HEK293 (cell line): Measurements from ENCODE around the gene ABCC2.

Source experiments
- BCL11A ChIP-seq: fragments of 450-650 bp; formaldehyde crosslinking; IDR thresholded peaks from 2 replicates; pipeline ENCODE4 v1.5.1; 2016; ENCODE audit warnings: low read depth, missing biosample characterization, missing genetic modification characterization
- GFI1B ChIP-seq: fragments of 450-650 bp; formaldehyde crosslinking; IDR thresholded peaks from 2 replicates; pipeline ENCODE4 v1.5.1; 2016; ENCODE audit warnings: missing biosample characterization, missing genetic modification characterization
- GLI4 ChIP-seq: fragments of 450-650 bp; formaldehyde crosslinking; IDR thresholded peaks from 2 replicates; pipeline ENCODE4 v1.5.1; 2016; ENCODE audit warnings: missing biosample characterization, missing genetic modification characterization
- HIC1 ChIP-seq: fragments of 450-650 bp; formaldehyde crosslinking; IDR thresholded peaks from 2 replicates; pipeline ENCODE4 v1.5.1; 2016; ENCODE audit warnings: missing biosample characterization, missing genetic modification characterization
- KLF9 ChIP-seq: fragments of 450-650 bp; formaldehyde crosslinking; IDR thresholded peaks from 2 replicates; pipeline ENCODE4 v1.5.1; 2016; ENCODE audit warnings: missing biosample characterization, missing genetic modification characterization, low read depth
- SP2 ChIP-seq: fragments of 450-650 bp; formaldehyde crosslinking; IDR thresholded peaks from 2 replicates; pipeline ENCODE4 v1.5.1; 2016; ENCODE audit warnings: missing biosample characterization, missing genetic modification characterization
- TCF7L2 ChIP-seq: IDR thresholded peaks from 2 replicates; pipeline ENCODE4 v1.6.1; 2011; ENCODE audit warnings: low read depth, mild to moderate bottlenecking, inconsistent platforms, low read length, moderate library complexity, borderline replicate concordance
- TRIM28 ChIP-seq: IDR thresholded peaks from 2 replicates; pipeline ENCODE4 v1.6.1; 2011; ENCODE audit warnings: low read length, control low read depth, borderline replicate concordance
- ZBTB49 ChIP-seq: fragments of 450-650 bp; formaldehyde crosslinking; IDR thresholded peaks from 2 replicates; pipeline ENCODE4 v1.5.1; 2016; ENCODE audit warnings: missing biosample characterization, missing genetic modification characterization, low read depth
- ZEB2 ChIP-seq: fragments of 450-650 bp; formaldehyde crosslinking; IDR thresholded peaks from 2 replicates; pipeline ENCODE4 v1.5.1; 2016; ENCODE audit warnings: missing biosample characterization, missing genetic modification characterization
- ZFHX2 ChIP-seq: fragments of 450-650 bp; formaldehyde crosslinking; conservative IDR thresholded peaks from 2 replicates; pipeline ENCODE4 v1.5.1; 2016; ENCODE audit warnings: missing biosample characterization, missing genetic modification characterization
- ZIC2 ChIP-seq: fragments of 450-650 bp; formaldehyde crosslinking; IDR thresholded peaks from 2 replicates; pipeline ENCODE4 v1.5.1; 2016; ENCODE audit warnings: missing biosample characterization, missing genetic modification characterization
- ZNF114 ChIP-seq: fragments of 450-650 bp; formaldehyde crosslinking; IDR thresholded peaks from 2 replicates; pipeline ENCODE4 v1.5.0; 2017; ENCODE audit warnings: missing biosample characterization, missing genetic modification characterization
- ZNF138 ChIP-seq: fragments of 450-650 bp; formaldehyde crosslinking; IDR thresholded peaks from 2 replicates; pipeline ENCODE4 v1.5.1; 2016; ENCODE audit warnings: missing biosample characterization, missing genetic modification characterization, borderline replicate concordance
- ZNF239 ChIP-seq: fragments of 450-650 bp; formaldehyde crosslinking; IDR thresholded peaks from 2 replicates; pipeline ENCODE4 v1.5.1; 2016; ENCODE audit warnings: missing biosample characterization, missing genetic modification characterization
- ZNF24 ChIP-seq: fragments of 450-650 bp; formaldehyde crosslinking; IDR thresholded peaks from 2 replicates; pipeline ENCODE4 v1.5.1; 2016; ENCODE audit warnings: missing biosample characterization, missing genetic modification characterization
- ZNF280D ChIP-seq: fragments of 450-650 bp; formaldehyde crosslinking; IDR thresholded peaks from 2 replicates; pipeline ENCODE4 v1.5.1; 2016; ENCODE audit warnings: missing biosample characterization, missing genetic modification characterization
- ZNF449 ChIP-seq: fragments of 450-650 bp; formaldehyde crosslinking; IDR thresholded peaks from 2 replicates; pipeline ENCODE4 v1.5.1; 2017; ENCODE audit warnings: missing biosample characterization, mild to moderate bottlenecking, missing genetic modification characterization, moderate library complexity
- ZNF561 ChIP-seq: fragments of 450-650 bp; IDR thresholded peaks from 2 replicates; pipeline ENCODE4 v1.5.1; 2018; ENCODE audit warnings: missing biosample characterization, missing genetic modification characterization, borderline replicate concordance
- ZNF610 ChIP-seq: fragments of 450-650 bp; formaldehyde crosslinking; IDR thresholded peaks from 2 replicates; pipeline ENCODE4 v1.5.1; 2016; ENCODE audit warnings: missing biosample characterization, missing genetic modification characterization, borderline replicate concordance
- ZNF621 ChIP-seq: fragments of 450-650 bp; formaldehyde crosslinking; IDR thresholded peaks from 2 replicates; pipeline ENCODE4 v1.5.1; 2017; ENCODE audit warnings: missing biosample characterization, missing genetic modification characterization
- ZNF623 ChIP-seq: fragments of 450-650 bp; formaldehyde crosslinking; IDR thresholded peaks from 2 replicates; pipeline ENCODE4 v1.5.1; 2016; ENCODE audit warnings: missing biosample characterization, missing genetic modification characterization
- ZNF629 ChIP-seq: fragments of 450-650 bp; formaldehyde crosslinking; IDR thresholded peaks from 2 replicates; pipeline ENCODE4 v1.5.1; 2017; ENCODE audit warnings: missing biosample characterization, missing genetic modification characterization
- ZNF658 ChIP-seq: fragments of 450-650 bp; formaldehyde crosslinking; IDR thresholded peaks from 2 replicates; pipeline ENCODE4; 2016; ENCODE audit warnings: missing biosample characterization, missing genetic modification characterization
- ZNF677 ChIP-seq: fragments of 450-650 bp; IDR thresholded peaks from 2 replicates; pipeline ENCODE4 v1.5.0; 2018; ENCODE audit warnings: missing biosample characterization, mild to moderate bottlenecking, missing genetic modification characterization, moderate library complexity
- ZNF777 ChIP-seq: fragments of 450-650 bp; formaldehyde crosslinking; IDR thresholded peaks from 2 replicates; pipeline ENCODE4 v1.5.1; 2017; ENCODE audit warnings: missing biosample characterization, missing genetic modification characterization, borderline replicate concordance
- ZNF791 ChIP-seq: fragments of 450-650 bp; formaldehyde crosslinking; IDR thresholded peaks from 2 replicates; pipeline ENCODE4 v1.5.1; 2016; ENCODE audit warnings: missing biosample characterization, missing genetic modification characterization
- ZNF843 ChIP-seq: fragments of 450-650 bp; formaldehyde crosslinking; IDR thresholded peaks from 2 replicates; pipeline ENCODE4 v1.5.1; 2016; ENCODE audit warnings: missing biosample characterization, missing genetic modification characterization
- ZSCAN16 ChIP-seq: fragments of 450-650 bp; formaldehyde crosslinking; IDR thresholded peaks from 2 replicates; pipeline ENCODE4 v1.5.1; 2016; ENCODE audit warnings: missing biosample characterization, missing genetic modification characterization
- ZSCAN30 ChIP-seq: fragments of 450-650 bp; IDR thresholded peaks from 2 replicates; pipeline ENCODE4 v1.5.1; 2018; ENCODE audit warnings: missing biosample characterization, mild to moderate bottlenecking, missing genetic modification characterization, moderate library complexity
- TF ChIP-seq, protein P1 (sequence below): fragments of 450-650 bp; formaldehyde crosslinking; IDR thresholded peaks from 2 replicates; pipeline ENCODE4 v1.5.1; 2016; ENCODE audit warnings: missing biosample characterization, missing genetic modification characterization

Gene ABCC2

GRCh38 chr10:99845837-99846382 is 63.5 kb downstream of the ABCC2 start (continued):
- TF ChIP-seq ZSCAN16 (tag by site-specific recombination): no peak
- TF ChIP-seq ZNF777 (tag by site-specific recombination): no peak
- TF ChIP-seq TCF7L2: no peak
- TF ChIP-seq ZNF280D (tag by site-specific recombination): no peak
- no peak for TF ChIP-seq ZIC2
- no peak for TF ChIP-seq GFI1B
- peak; percentile 22; the same call in 1 of the 2 replicates for TF ChIP-seq ZNF24 (tag by site-specific recombination)
- TF ChIP-seq SP2 (tag by site-specific recombination): no peak
- no peak for TF ChIP-seq TRIM28
- TF ChIP-seq ZNF610: no peak
- TF ChIP-seq ZBTB49 (tag by site-specific recombination): no peak
- no peak for TF ChIP-seq ZNF677 (tag by site-specific recombination)
- TF ChIP-seq ZNF621 (tag by site-specific recombination): no peak
- TF ChIP-seq ZNF239 (tag by site-specific recombination): no peak
- TF ChIP-seq ZNF114 (tag by site-specific recombination): no peak
- TF ChIP-seq ZNF449 (tag by site-specific recombination): no peak
- no peak for TF ChIP-seq BCL11A
- 0 out of 2 replicates have a peak, but pooled peaks have one; percentile 42 for TF ChIP-seq ZEB2 (tag by site-specific recombination)
- no peak for TF ChIP-seq ZNF623 (tag by site-specific recombination)
- no peak for TF ChIP-seq ZNF843 (tag by site-specific recombination)
- TF ChIP-seq, protein P1, sequence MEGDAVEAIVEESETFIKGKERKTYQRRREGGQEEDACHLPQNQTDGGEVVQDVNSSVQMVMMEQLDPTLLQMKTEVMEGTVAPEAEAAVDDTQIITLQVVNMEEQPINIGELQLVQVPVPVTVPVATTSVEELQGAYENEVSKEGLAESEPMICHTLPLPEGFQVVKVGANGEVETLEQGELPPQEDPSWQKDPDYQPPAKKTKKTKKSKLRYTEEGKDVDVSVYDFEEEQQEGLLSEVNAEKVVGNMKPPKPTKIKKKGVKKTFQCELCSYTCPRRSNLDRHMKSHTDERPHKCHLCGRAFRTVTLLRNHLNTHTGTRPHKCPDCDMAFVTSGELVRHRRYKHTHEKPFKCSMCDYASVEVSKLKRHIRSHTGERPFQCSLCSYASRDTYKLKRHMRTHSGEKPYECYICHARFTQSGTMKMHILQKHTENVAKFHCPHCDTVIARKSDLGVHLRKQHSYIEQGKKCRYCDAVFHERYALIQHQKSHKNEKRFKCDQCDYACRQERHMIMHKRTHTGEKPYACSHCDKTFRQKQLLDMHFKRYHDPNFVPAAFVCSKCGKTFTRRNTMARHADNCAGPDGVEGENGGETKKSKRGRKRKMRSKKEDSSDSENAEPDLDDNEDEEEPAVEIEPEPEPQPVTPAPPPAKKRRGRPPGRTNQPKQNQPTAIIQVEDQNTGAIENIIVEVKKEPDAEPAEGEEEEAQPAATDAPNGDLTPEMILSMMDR (tag by site-specific recombination): peak; percentile 87; the same call in 1 of the 2 replicates
- no peak for TF ChIP-seq ZNF561 (tag by site-specific recombination)
- no peak for TF ChIP-seq ZNF138
- no peak for TF ChIP-seq KLF9 (tag by site-specific recombination)
- TF ChIP-seq ZNF791: no peak
- TF ChIP-seq ZSCAN30 (tag by site-specific recombination): 0 out of 2 replicates have a peak, but pooled peaks have one; percentile 31
- TF ChIP-seq HIC1 (tag by site-specific recombination): no peak
- TF ChIP-seq ZFHX2 (tag by site-specific recombination): peak; percentile 25; the same call in 1 of the 2 replicates
- no peak for TF ChIP-seq ZNF658 (tag by site-specific recombination)
- no peak for TF ChIP-seq GLI4
- TF ChIP-seq ZNF629: peak; percentile 57
